A673 (cell line): Measurements from ENCODE around the gene PRR15.

ENCODE experiments used
- EZH2 ChIP-seq: fragments of 200-600 bp; sonication (generic); IDR thresholded peaks from 2 replicates; pipeline ENCODE4 v1.6.1; 2017; ENCODE audit warnings: borderline replicate concordance, low read depth, mild to moderate bottlenecking, mixed read lengths, antibody characterized with exemption, low read length; ENCODE audit not compliant: poor library complexity, severe bottlenecking
- TF ChIP-seq, protein P1 (sequence below): fragments of 300-800, 200-600 bp; sonication (generic); conservative IDR thresholded peaks from 2 replicates; pipeline ENCODE4 v1.5.1; 2017; ENCODE audit warnings: low read depth, mild to moderate bottlenecking, antibody characterized with exemption, low read length, moderate library complexity, mixed read lengths

DNA sequence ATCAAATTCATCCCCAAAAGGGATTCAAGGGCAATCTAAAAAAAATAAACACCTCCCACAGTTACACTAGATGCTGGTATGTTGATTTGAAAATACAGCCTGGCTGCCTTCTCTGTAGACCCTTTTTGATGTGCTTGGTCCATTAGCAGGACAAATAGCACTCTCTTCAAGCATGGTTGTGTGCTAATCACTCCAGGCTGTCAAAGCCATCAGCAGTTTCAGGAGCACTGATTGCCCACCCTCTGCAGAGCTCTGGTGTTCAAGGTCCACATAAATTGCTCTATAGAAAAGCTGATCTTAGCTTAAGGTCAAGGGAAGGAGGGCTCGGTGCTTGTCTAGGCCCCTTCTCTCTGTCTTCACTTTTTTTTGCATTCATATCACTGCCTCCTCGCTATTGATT is 35.4 kb downstream of the PRR15 start:
- TF ChIP-seq, protein P1, sequence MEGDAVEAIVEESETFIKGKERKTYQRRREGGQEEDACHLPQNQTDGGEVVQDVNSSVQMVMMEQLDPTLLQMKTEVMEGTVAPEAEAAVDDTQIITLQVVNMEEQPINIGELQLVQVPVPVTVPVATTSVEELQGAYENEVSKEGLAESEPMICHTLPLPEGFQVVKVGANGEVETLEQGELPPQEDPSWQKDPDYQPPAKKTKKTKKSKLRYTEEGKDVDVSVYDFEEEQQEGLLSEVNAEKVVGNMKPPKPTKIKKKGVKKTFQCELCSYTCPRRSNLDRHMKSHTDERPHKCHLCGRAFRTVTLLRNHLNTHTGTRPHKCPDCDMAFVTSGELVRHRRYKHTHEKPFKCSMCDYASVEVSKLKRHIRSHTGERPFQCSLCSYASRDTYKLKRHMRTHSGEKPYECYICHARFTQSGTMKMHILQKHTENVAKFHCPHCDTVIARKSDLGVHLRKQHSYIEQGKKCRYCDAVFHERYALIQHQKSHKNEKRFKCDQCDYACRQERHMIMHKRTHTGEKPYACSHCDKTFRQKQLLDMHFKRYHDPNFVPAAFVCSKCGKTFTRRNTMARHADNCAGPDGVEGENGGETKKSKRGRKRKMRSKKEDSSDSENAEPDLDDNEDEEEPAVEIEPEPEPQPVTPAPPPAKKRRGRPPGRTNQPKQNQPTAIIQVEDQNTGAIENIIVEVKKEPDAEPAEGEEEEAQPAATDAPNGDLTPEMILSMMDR, result no peak
- TF ChIP-seq EZH2, result no peak
